Skin epidermis (tissue), 12 donors: ENCODE results near the gene SCN5A.

Experiments
- H3K27ac ChIP-seq, 21 experiments: fragments of 200-600 bp; sonication (generic) in 11 of 21; one replicate each; pipeline ENCODE4 v1.5.0; 2020; ENCODE audit warnings: mild to moderate bottlenecking in 3 of 21, inconsistent platforms in 2 of 21, moderate library complexity in 2 of 21
- H3K4me3 ChIP-seq, 7 experiments: fragments of 200-600 bp; sonication (generic) in 2 of 7; one replicate each; pipeline ENCODE4 v1.5.0; 2020; ENCODE audit warnings: inconsistent platforms in 2 of 7, mild to moderate bottlenecking in 2 of 7, moderate library complexity in 1 of 7

SCN5A gene

GRCh38 chr3:38608086-38608775 is 41.3 kb downstream of the SCN5A start:
- H3K27ac ChIP-seq: no peak overlapping the region
- H3K4me3 ChIP-seq: no peak overlapping the region

GRCh38 chr3:38606561-38606960 is 42.9 kb downstream of the SCN5A start:
- H3K27ac ChIP-seq: no peak overlapping the region
- H3K4me3 ChIP-seq: no peak overlapping the region

- Histone ChIP-seq H3K4me3 (no peak overlapping the region), H3K27ac (no peak overlapping the region)
Measured at GRCh38 chr3:38605981-38606380, 43.5 kb downstream of the SCN5A start.

- Histone ChIP-seq H3K4me3 (no peak overlapping the region), H3K27ac (no peak overlapping the region)
Measured at GRCh38 chr3:38604246-38604645, 45.2 kb downstream of the SCN5A start.

- H3K27ac ChIP-seq: no peak overlapping the region
- H3K4me3 ChIP-seq: no peak overlapping the region
Measured at GRCh38 chr3:38603731-38604131, 45.8 kb downstream of the SCN5A start.

GRCh38 chr3:38602576-38603250 is 46.8 kb downstream of the SCN5A start:
- no peak overlapping the region for H3K27ac ChIP-seq
- no peak overlapping the region for H3K4me3 ChIP-seq

GRCh38 chr3:38601956-38602550 is 47.4 kb downstream of the SCN5A start:
- H3K27ac ChIP-seq: no peak overlapping the region
- H3K4me3 ChIP-seq: no peak overlapping the region

- Histone ChIP-seq H3K27ac (no peak overlapping the region), H3K4me3 (no peak overlapping the region)
Measured at GRCh38 chr3:38600551-38600950, 48.9 kb downstream of the SCN5A start.

- no peak overlapping the region for H3K4me3 ChIP-seq
Measured at GRCh38 chr3:38599886-38600285, 49.6 kb downstream of the SCN5A start.

GRCh38 chr3:38598791-38599190 is 50.7 kb downstream of the SCN5A start:
- no peak overlapping the region for H3K4me3 ChIP-seq
- H3K27ac ChIP-seq: no peak overlapping the region

More at GRCh38 chr3:38599886-38600285, 49.6 kb downstream of the SCN5A start:
- no peak overlapping the region for H3K27ac ChIP-seq

GRCh38 chr3:38597502-38598060 is 51.9 kb downstream of the SCN5A start:
- Histone ChIP-seq H3K4me3 (no peak overlapping the region), H3K27ac (no peak overlapping the region)

- no peak overlapping the region for H3K27ac ChIP-seq
- H3K4me3 ChIP-seq: no peak overlapping the region
Measured at GRCh38 chr3:38595393-38595792, 54.1 kb downstream of the SCN5A start.

- Histone ChIP-seq H3K27ac (no peak overlapping the region), H3K4me3 (no peak overlapping the region)
Measured at GRCh38 chr3:38590521-38590920, 59.0 kb downstream of the SCN5A start.

GRCh38 chr3:38588995-38589937 is 60.2 kb downstream of the SCN5A start:
- Histone ChIP-seq H3K4me3 (no peak overlapping the region), H3K27ac (no peak overlapping the region)

- Histone ChIP-seq H3K4me3 (no peak overlapping the region), H3K27ac (no peak overlapping the region)
Measured at GRCh38 chr3:38588371-38588971, 61.0 kb downstream of the SCN5A start.

- Histone ChIP-seq H3K4me3 (no peak overlapping the region), H3K27ac (no peak overlapping the region)
Measured at GRCh38 chr3:38587548-38588131, 61.8 kb downstream of the SCN5A start.

- Histone ChIP-seq H3K27ac (no peak overlapping the region), H3K4me3 (no peak overlapping the region)
Measured at GRCh38 chr3:38586546-38587520, 62.7 kb downstream of the SCN5A start.
